ENCODE data around the gene BRPF3. TPM values are rescaled to one million over a fixed set of nuclear protein-coding genes. Genes with fewer than 3 reads are reported as not detected.
"Not testable (repeated sequence)": the region's sequence is repeated elsewhere in the genome, so short reads cannot be mapped to it uniquely, and the experiment has no call there.

The BRPF3 gene
- total and polyA plus RNA-seq, 2 donors (not counting 1 experiment from before 2014, with no cell fraction given): 10.4 to 10.6 TPM

DNA sequence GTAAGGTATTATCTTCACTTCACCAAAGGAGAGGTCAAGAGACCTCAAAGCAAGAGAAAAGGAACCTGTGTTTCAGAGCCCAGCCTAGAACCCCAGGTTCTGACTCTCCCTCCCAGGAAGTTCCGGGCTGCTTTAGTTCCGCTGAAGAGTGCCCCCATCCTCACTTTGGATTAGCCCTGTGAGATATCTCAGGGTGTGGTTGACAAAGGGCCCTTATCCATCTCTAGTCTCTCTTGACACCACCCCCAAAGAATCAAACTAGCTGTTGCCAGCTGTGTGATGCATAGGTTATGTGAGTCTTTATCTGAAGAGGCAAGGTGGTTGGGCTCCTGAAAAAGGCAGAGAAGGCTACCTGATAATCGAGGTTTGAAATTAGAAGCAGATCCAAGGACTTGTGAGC lies 20.6 kb downstream of the BRPF3 start:
- TF ChIP-seq EZH2 (IDR thresholded peaks at IDR 0.05; ENCODE audit: low read length, missing control alignments): no peak
- TF ChIP-seq, protein P1, sequence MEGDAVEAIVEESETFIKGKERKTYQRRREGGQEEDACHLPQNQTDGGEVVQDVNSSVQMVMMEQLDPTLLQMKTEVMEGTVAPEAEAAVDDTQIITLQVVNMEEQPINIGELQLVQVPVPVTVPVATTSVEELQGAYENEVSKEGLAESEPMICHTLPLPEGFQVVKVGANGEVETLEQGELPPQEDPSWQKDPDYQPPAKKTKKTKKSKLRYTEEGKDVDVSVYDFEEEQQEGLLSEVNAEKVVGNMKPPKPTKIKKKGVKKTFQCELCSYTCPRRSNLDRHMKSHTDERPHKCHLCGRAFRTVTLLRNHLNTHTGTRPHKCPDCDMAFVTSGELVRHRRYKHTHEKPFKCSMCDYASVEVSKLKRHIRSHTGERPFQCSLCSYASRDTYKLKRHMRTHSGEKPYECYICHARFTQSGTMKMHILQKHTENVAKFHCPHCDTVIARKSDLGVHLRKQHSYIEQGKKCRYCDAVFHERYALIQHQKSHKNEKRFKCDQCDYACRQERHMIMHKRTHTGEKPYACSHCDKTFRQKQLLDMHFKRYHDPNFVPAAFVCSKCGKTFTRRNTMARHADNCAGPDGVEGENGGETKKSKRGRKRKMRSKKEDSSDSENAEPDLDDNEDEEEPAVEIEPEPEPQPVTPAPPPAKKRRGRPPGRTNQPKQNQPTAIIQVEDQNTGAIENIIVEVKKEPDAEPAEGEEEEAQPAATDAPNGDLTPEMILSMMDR (conservative IDR thresholded peaks at IDR 0.05 in 1 of 2, IDR thresholded peaks at IDR 0.05 in 1 of 2; ENCODE audit: low read depth in 1 of 2, low read length in 2 of 2): no peak
- no peaks in the 10 kb centered on the region for H3K4me1 ChIP-seq (ENCODE audit: control insufficient read depth, extremely low read depth, insufficient read depth, low read length)
- no peaks in the 10 kb centered on the region for H3K27me3 ChIP-seq (ENCODE audit: control insufficient read depth, insufficient read depth, low read length)
- H4K20me1 ChIP-seq (ENCODE audit: control insufficient read depth, extremely low read depth, insufficient read depth, low read length): no peaks in the 10 kb centered on the region
- H3K4me3 ChIP-seq (replicated peaks in 1 of 4; ENCODE audit: control extremely low read depth in 1 of 4, insufficient read depth in 1 of 4, low read depth in 3 of 4, low read length in 4 of 4): no peak overlapping the region
- DNase-seq (ENCODE audit: low read depth in 2 of 2): no peak
- no peak overlapping the region for H2AFZ ChIP-seq (ENCODE audit: low read length)
- H3K36me3 ChIP-seq (ENCODE audit: control insufficient read depth, insufficient read depth, low read length): peaks cover 14% of the 10 kb centered on the region
- H3K4me2 ChIP-seq (ENCODE audit: extremely low read depth, insufficient read depth, low read length): no peak overlapping the region
- no peaks in the 10 kb centered on the region for H3K79me2 ChIP-seq (ENCODE audit: control insufficient read depth, insufficient read depth, low read length)
- no peak overlapping the region for H3K27ac ChIP-seq (ENCODE audit: insufficient read depth, low read length)
- H3K9ac ChIP-seq (ENCODE audit: insufficient read depth, low read length): no peak overlapping the region
- H3K9me3 ChIP-seq (ENCODE audit: control insufficient read depth, insufficient read depth, low read depth, low read length): no peaks in the 10 kb centered on the region

GRCh38 chr6:36217946-36218345 lies 21.4 kb downstream of the BRPF3 start:
- Histone ChIP-seq H3K79me2 (ENCODE audit: control insufficient read depth, insufficient read depth, low read length) (no peaks in the 10 kb centered on the region), H3K9me3 (ENCODE audit: control insufficient read depth, insufficient read depth, low read depth, low read length) (no peaks in the 10 kb centered on the region), H3K27me3 (ENCODE audit: control insufficient read depth, insufficient read depth, low read length) (no peaks in the 10 kb centered on the region), H4K20me1 (ENCODE audit: control insufficient read depth, extremely low read depth, insufficient read depth, low read length) (no peaks in the 10 kb centered on the region), H3K36me3 (ENCODE audit: control insufficient read depth, insufficient read depth, low read length) (peaks cover 15% of the 10 kb centered on the region), H3K9ac (ENCODE audit: insufficient read depth, low read length) (no peak overlapping the region), H3K4me1 (ENCODE audit: control insufficient read depth, extremely low read depth, insufficient read depth, low read length) (no peaks in the 10 kb centered on the region), H2AFZ (ENCODE audit: low read length) (no peak overlapping the region), H3K4me3 (replicated peaks in 1 of 4; ENCODE audit: control extremely low read depth in 1 of 4, insufficient read depth in 1 of 4, low read depth in 3 of 4, low read length in 4 of 4) (no peak overlapping the region), H3K27ac (ENCODE audit: insufficient read depth, low read length) (no peak overlapping the region), H3K4me2 (ENCODE audit: extremely low read depth, insufficient read depth, low read length) (no peak overlapping the region)
- DNase-seq (ENCODE audit: low read depth in 2 of 2): no peak
- no peak for TF ChIP-seq EZH2 (IDR thresholded peaks at IDR 0.05; ENCODE audit: low read length, missing control alignments)
- TF ChIP-seq, protein P1 (conservative IDR thresholded peaks at IDR 0.05 in 1 of 2, IDR thresholded peaks at IDR 0.05 in 1 of 2; ENCODE audit: low read depth in 1 of 2, low read length in 2 of 2): no peak

GRCh38 chr6:36218516-36218915 lies 22.0 kb downstream of the BRPF3 start:
- H3K27me3 ChIP-seq (ENCODE audit: control insufficient read depth, insufficient read depth, low read length); DNase-seq (ENCODE audit: low read depth in 2 of 2); H2AFZ ChIP-seq (ENCODE audit: low read length); H3K79me2 ChIP-seq (ENCODE audit: control insufficient read depth, insufficient read depth, low read length); H3K4me3 ChIP-seq (replicated peaks in 1 of 4; ENCODE audit: control extremely low read depth in 1 of 4, insufficient read depth in 1 of 4, low read depth in 3 of 4, low read length in 4 of 4); H3K9ac ChIP-seq (ENCODE audit: insufficient read depth, low read length); H3K9me3 ChIP-seq (ENCODE audit: control insufficient read depth, insufficient read depth, low read depth, low read length); H3K4me1 ChIP-seq (ENCODE audit: control insufficient read depth, extremely low read depth, insufficient read depth, low read length); H4K20me1 ChIP-seq (ENCODE audit: control insufficient read depth, extremely low read depth, insufficient read depth, low read length); H3K4me2 ChIP-seq (ENCODE audit: extremely low read depth, insufficient read depth, low read length); H3K27ac ChIP-seq (ENCODE audit: insufficient read depth, low read length): not testable (repeated sequence)
- peaks cover 15% of the 10 kb centered on the region for H3K36me3 ChIP-seq (ENCODE audit: control insufficient read depth, insufficient read depth, low read length)

Measured in fibroblast of lung (primary cell).